ENCODE data around the gene PDE4B.

Gene PDE4B

DNA sequence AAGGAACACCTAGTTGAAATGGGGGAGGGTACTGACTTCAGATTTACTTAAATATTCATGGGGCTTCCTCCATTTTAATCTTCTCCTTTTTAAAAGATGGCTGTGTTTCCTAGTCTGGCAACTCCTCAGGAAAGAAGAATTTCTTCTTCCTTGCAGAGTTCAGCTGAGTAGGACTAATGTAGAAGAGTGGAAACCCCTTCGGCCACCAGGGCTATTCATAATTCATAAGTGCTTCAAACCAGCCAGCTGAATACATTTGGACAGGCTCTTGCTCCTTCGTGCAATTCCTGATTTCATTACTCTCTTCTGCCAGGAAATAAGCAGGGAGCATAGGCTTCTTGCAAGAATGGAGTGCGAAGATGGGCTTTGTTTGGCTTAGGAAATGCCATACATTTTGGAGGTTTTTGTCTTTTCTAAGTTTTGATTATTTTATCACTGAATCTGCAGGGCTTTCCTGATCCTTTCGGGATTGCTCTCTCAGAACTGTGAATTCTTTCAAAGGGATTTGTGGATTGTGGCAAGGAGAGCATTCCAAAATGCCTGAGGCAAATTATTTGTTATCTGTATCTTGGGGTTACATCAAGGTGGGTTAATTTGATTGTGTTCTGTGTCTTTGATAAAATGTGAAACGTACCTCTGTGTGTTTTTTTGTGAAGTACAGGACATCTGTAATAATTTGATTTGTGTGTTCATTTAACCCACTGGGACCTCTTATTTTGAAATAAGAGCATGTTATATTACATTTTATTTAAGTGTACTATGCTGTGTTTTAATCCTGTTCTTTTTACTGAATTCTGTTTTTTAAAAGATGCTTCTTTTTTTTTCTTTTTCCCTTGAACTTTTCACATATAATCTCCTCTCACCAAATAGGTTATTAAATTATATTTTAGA lies 561.9 kb downstream of the PDE4B start:
- Histone ChIP-seq H3K36me3 (ENCODE audit: insufficient read depth, low read length) (peaks cover 18% of the 10 kb centered on the region), H3K27me3 (ENCODE audit: insufficient read depth, low read length) (no peaks in the 10 kb centered on the region), H3K9me3 (ENCODE audit: low read length) (no peaks in the 10 kb centered on the region), H2AFZ (ENCODE audit: low read depth, low read length) (peak overlapping the region; percentile 28), H3K4me3 (ENCODE audit: low read length) (peak overlapping the region; percentile 82), H3K4me1 (ENCODE audit: insufficient read depth, low read length) (peaks cover 83% of the 10 kb centered on the region)

- no peak overlapping the region for H2AFZ ChIP-seq (ENCODE audit: low read depth, low read length)
- peaks cover 24% of the 10 kb centered on the region for H3K36me3 ChIP-seq (ENCODE audit: insufficient read depth, low read length)
- H3K27me3 ChIP-seq (ENCODE audit: insufficient read depth, low read length), result no peaks in the 10 kb centered on the region
- peak overlapping the region; percentile 82 for H3K4me3 ChIP-seq (ENCODE audit: low read length)
- H3K4me1 ChIP-seq (ENCODE audit: insufficient read depth, low read length), result peaks cover 78% of the 10 kb centered on the region
- H3K9me3 ChIP-seq (ENCODE audit: low read length), result no peaks in the 10 kb centered on the region
Observed at GRCh38 chr1:66355756-66356155, 563.1 kb downstream of the PDE4B start.

GRCh38 chr1:66356605-66357004 lies 563.9 kb downstream of the PDE4B start:
- peak overlapping the region; percentile 82 for H3K4me3 ChIP-seq (ENCODE audit: low read length)
- peaks cover 70% of the 10 kb centered on the region for H3K4me1 ChIP-seq (ENCODE audit: insufficient read depth, low read length)
- no peaks in the 10 kb centered on the region for H3K9me3 ChIP-seq (ENCODE audit: low read length)
- no peaks in the 10 kb centered on the region for H3K27me3 ChIP-seq (ENCODE audit: insufficient read depth, low read length)
- peaks cover 29% of the 10 kb centered on the region for H3K36me3 ChIP-seq (ENCODE audit: insufficient read depth, low read length)
- no peak overlapping the region for H2AFZ ChIP-seq (ENCODE audit: low read depth, low read length)

- H3K36me3 ChIP-seq (ENCODE audit: insufficient read depth, low read length), result peaks cover 33% of the 10 kb centered on the region
- H3K27me3 ChIP-seq (ENCODE audit: insufficient read depth, low read length), result no peaks in the 10 kb centered on the region
- no peak overlapping the region for H2AFZ ChIP-seq (ENCODE audit: low read depth, low read length)
- peaks cover 66% of the 10 kb centered on the region for H3K4me1 ChIP-seq (ENCODE audit: insufficient read depth, low read length)
- H3K4me3 ChIP-seq (ENCODE audit: low read length), result peak overlapping the region; percentile 82
- no peaks in the 10 kb centered on the region for H3K9me3 ChIP-seq (ENCODE audit: low read length)
Observed at GRCh38 chr1:66357021-66357420, 564.3 kb downstream of the PDE4B start.

DNA sequence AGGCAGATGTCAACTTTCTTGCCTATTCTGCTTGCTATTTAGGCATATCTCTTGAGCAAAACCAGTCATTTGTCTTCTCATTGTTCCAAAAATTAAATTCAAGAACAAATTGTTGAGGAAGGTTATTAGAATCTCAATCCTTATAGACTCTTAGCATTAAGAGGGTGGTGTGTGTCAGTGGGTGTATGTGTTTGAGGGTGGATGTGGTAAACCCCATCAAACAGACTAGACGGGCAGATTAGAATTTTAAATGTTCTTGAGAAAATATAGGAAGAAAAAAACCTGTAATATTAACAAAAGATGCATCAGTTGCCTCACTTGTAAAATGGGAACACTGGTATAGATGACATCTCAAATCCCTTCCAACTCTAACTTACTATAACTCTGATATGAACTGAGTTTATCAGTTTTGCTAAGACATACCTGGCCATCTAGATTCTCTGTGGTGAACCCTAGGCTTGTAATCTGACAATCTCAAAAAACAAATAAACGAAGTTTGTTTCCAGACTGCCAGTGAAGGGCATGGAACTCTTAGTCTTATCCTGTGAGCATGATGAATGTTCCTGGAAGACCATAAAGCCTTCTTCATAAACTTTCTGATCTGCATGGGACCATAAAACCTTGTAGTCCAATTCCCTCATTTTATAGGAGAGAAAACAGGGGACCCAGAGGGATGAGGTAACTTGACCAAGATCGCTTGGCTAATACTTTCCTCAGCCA lies 564.9 kb downstream of the PDE4B start:
- Histone ChIP-seq H3K9me3 (ENCODE audit: low read length) (no peaks in the 10 kb centered on the region), H3K4me1 (ENCODE audit: insufficient read depth, low read length) (peaks cover 60% of the 10 kb centered on the region), H2AFZ (ENCODE audit: low read depth, low read length) (no peak overlapping the region), H3K36me3 (ENCODE audit: insufficient read depth, low read length) (peaks cover 40% of the 10 kb centered on the region), H3K27me3 (ENCODE audit: insufficient read depth, low read length) (no peaks in the 10 kb centered on the region), H3K4me3 (ENCODE audit: low read length) (peak overlapping the region; percentile 82)

GRCh38 chr1:66359269-66359668 lies 566.6 kb downstream of the PDE4B start:
- Histone ChIP-seq H3K9me3 (ENCODE audit: low read length) (no peaks in the 10 kb centered on the region), H3K4me3 (ENCODE audit: low read length) (no peak overlapping the region), H3K36me3 (ENCODE audit: insufficient read depth, low read length) (peaks cover 55% of the 10 kb centered on the region), H2AFZ (ENCODE audit: low read depth, low read length) (no peak overlapping the region), H3K27me3 (ENCODE audit: insufficient read depth, low read length) (no peaks in the 10 kb centered on the region), H3K4me1 (ENCODE audit: insufficient read depth, low read length) (peaks cover 48% of the 10 kb centered on the region)

- Histone ChIP-seq H3K9me3 (ENCODE audit: low read length) (no peaks in the 10 kb centered on the region), H3K4me3 (ENCODE audit: low read length) (no peak overlapping the region), H2AFZ (ENCODE audit: low read depth, low read length) (no peak overlapping the region), H3K4me1 (ENCODE audit: insufficient read depth, low read length) (peaks cover 48% of the 10 kb centered on the region), H3K27me3 (ENCODE audit: insufficient read depth, low read length) (no peaks in the 10 kb centered on the region), H3K36me3 (ENCODE audit: insufficient read depth, low read length) (peaks cover 60% of the 10 kb centered on the region)
Observed at GRCh38 chr1:66359815-66360214, 567.1 kb downstream of the PDE4B start.

DNA sequence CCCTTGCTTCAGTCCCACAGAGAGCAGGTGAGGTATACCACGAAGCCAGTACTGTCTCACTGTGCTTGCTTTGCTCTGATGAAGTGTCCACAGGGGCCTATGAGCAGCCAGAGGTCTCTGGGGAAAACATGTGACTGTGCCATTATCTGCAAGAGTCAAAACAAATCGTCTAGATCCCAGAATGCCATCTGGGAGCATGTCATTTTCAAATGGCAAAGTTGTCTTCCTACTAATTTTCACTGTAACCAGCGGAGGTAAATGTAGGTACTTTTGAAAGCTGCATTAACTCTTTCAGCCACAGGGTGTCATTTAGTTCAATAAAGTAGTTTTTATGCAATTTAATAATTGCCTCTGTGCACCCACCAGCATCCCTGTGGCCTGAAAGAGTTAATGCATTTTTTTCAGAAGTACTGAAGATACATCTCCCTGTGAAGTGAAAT lies 567.6 kb downstream of the PDE4B start:
- H3K27me3 ChIP-seq (ENCODE audit: insufficient read depth, low read length), result no peaks in the 10 kb centered on the region

DNA sequence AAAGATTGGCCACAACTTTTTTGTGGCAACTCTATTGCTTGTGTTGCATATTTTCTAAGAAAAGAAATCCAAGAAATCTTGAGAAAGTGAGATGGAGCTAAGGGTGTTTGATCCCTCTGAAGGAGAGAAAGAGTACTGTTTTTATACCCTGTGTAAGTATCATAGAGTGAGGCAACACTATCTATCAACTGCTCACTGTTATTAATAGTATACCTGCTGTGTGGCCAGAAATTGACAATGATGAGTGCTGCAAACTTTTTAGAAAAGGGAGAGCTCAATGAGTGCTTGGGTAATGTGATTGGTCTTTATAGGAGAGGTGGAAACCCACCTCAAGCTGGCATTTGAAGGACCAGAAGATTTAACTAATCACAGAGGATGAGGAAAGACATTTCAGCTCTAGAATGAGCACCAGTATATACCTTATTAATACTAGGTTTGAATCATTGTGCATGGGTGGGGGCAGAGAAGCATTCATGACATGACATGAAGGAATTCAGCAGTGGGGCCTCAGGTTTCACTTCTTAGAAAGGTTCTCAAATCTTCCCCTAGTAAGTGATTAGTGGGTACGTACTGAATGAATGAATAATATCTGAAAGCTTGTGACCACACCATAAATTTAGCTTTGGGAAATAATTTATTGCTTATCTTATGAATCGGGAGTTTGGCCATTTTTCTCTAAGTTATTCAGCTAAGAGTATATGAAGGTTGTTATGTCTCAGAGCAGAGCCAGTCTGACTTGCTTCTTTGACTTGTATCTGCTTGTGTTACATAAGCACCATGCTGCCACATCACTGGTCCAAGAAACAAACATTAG lies 572.1 kb downstream of the PDE4B start:
- Histone ChIP-seq H3K9me3 (ENCODE audit: low read length) (no peaks in the 10 kb centered on the region), H3K27me3 (ENCODE audit: insufficient read depth, low read length) (no peaks in the 10 kb centered on the region), H3K36me3 (ENCODE audit: insufficient read depth, low read length) (peaks cover 92% of the 10 kb centered on the region), H2AFZ (ENCODE audit: low read depth, low read length) (no peak overlapping the region), H3K4me1 (ENCODE audit: insufficient read depth, low read length) (peaks cover 6% of the 10 kb centered on the region), H3K4me3 (ENCODE audit: low read length) (no peak overlapping the region)

More for the DNA sequence above, 567.6 kb downstream of the PDE4B start:
- H2AFZ ChIP-seq (ENCODE audit: low read depth, low read length), result no peak overlapping the region
- H3K9me3 ChIP-seq (ENCODE audit: low read length), result no peaks in the 10 kb centered on the region
- H3K36me3 ChIP-seq (ENCODE audit: insufficient read depth, low read length), result peaks cover 65% of the 10 kb centered on the region
- H3K4me1 ChIP-seq (ENCODE audit: insufficient read depth, low read length), result peaks cover 47% of the 10 kb centered on the region
- H3K4me3 ChIP-seq (ENCODE audit: low read length), result no peak overlapping the region

DNA sequence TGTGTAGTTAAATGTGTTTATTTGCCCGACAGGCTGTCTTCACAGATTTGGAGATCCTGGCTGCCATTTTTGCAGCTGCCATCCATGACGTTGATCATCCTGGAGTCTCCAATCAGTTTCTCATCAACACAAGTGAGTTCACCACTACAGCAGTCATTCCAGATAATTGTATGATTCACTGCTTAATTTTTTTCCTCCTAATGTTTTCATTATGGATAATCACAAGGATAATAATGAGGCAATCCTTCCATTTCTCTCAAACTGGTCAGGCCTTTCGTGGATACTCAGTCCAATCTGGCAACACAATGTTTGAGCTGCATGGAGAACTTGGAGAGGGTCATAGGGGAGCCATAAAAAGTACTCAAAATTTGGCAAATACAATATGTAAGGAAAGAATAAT lies 572.9 kb downstream of the PDE4B start:
- H2AFZ ChIP-seq (ENCODE audit: low read depth, low read length), result no peak overlapping the region
- H3K4me1 ChIP-seq (ENCODE audit: insufficient read depth, low read length), result no peaks in the 10 kb centered on the region
- no peaks in the 10 kb centered on the region for H3K27me3 ChIP-seq (ENCODE audit: insufficient read depth, low read length)
- peaks cover 94% of the 10 kb centered on the region for H3K36me3 ChIP-seq (ENCODE audit: insufficient read depth, low read length)
- no peak overlapping the region for H3K4me3 ChIP-seq (ENCODE audit: low read length)
- H3K9me3 ChIP-seq (ENCODE audit: low read length), result no peaks in the 10 kb centered on the region

GRCh38 chr1:66366634-66367033 lies 573.9 kb downstream of the PDE4B start:
- Histone ChIP-seq H3K36me3 (ENCODE audit: insufficient read depth, low read length) (peaks cover 96% of the 10 kb centered on the region), H3K4me1 (ENCODE audit: insufficient read depth, low read length) (no peaks in the 10 kb centered on the region), H2AFZ (ENCODE audit: low read depth, low read length) (no peak overlapping the region), H3K4me3 (ENCODE audit: low read length) (no peak overlapping the region), H3K9me3 (ENCODE audit: low read length) (no peaks in the 10 kb centered on the region), H3K27me3 (ENCODE audit: insufficient read depth, low read length) (no peaks in the 10 kb centered on the region)

DNA sequence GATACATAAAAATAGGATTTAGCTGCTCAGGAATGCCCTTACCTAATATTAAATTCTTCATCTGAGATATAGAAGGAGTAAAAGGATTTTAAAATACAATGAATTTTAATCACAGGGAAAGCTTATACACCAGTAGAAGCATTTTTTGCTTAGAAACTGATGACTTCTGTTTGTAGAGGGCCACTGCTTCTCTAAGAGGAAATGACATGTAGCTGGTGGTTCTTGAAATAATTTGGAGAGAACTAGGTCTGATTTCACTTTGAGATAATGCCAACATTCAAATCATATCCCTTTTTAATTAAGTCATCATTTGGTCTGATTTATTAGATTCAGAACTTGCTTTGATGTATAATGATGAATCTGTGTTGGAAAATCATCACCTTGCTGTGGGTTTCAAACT lies 574.7 kb downstream of the PDE4B start:
- Histone ChIP-seq H3K4me3 (ENCODE audit: low read length) (no peak overlapping the region), H3K4me1 (ENCODE audit: insufficient read depth, low read length) (no peaks in the 10 kb centered on the region), H3K9me3 (ENCODE audit: low read length) (no peaks in the 10 kb centered on the region), H3K36me3 (ENCODE audit: insufficient read depth, low read length) (peaks cover 96% of the 10 kb centered on the region), H3K27me3 (ENCODE audit: insufficient read depth, low read length) (no peaks in the 10 kb centered on the region), H2AFZ (ENCODE audit: low read depth, low read length) (no peak overlapping the region)

GRCh38 chr1:66368261-66368660 lies 575.6 kb downstream of the PDE4B start:
- Histone ChIP-seq H3K4me3 (ENCODE audit: low read length) (no peak overlapping the region), H3K4me1 (ENCODE audit: insufficient read depth, low read length) (no peaks in the 10 kb centered on the region)

More at GRCh38 chr1:66368261-66368660, 575.6 kb downstream of the PDE4B start:
- Histone ChIP-seq H3K27me3 (ENCODE audit: insufficient read depth, low read length) (no peaks in the 10 kb centered on the region), H3K36me3 (ENCODE audit: insufficient read depth, low read length) (peaks cover 96% of the 10 kb centered on the region), H2AFZ (ENCODE audit: low read depth, low read length) (no peak overlapping the region), H3K9me3 (ENCODE audit: low read length) (no peaks in the 10 kb centered on the region)

Data from neuron (in vitro differentiated cells).